ENCODE results near the gene ALDH3B1. TPM values are rescaled to one million over a fixed set of nuclear protein-coding genes. Genes with fewer than 3 reads are reported as not detected.

The ALDH3B1 gene
- total RNA-seq, 1 donor from 2014 or later, result 6.5 TPM

- no peak for DNase-seq (ENCODE audit: extremely low spot score, unreplicated experiment)
- no peak for TF ChIP-seq CTCF (IDR thresholded peaks at IDR 0.05)
- peaks cover 2% of the 10 kb centered on the region for H3K4me1 Mint-ChIP-seq (ENCODE audit: unreplicated experiment)
- H3K27me3 Mint-ChIP-seq (ENCODE audit: unreplicated experiment), result no peaks in the 10 kb centered on the region
- H3K27ac Mint-ChIP-seq (ENCODE audit: unreplicated experiment), result no peak overlapping the region
- H3K36me3 Mint-ChIP-seq (ENCODE audit: unreplicated experiment), result peaks cover 32% of the 10 kb centered on the region
- H3K9me3 Mint-ChIP-seq (ENCODE audit: unreplicated experiment), result no peaks in the 10 kb centered on the region
- no peak overlapping the region for H3K4me3 Mint-ChIP-seq (ENCODE audit: unreplicated experiment)
Observed at GRCh38 chr11:68077617-68078582, 67.8 kb downstream of the ALDH3B1 start.

Small RNA genes within 50 kb of the gene (microRNA-seq; reads per million reads assigned to microRNA genes)
- gene MIR4691 (ENCODE audit: unreplicated experiment) (not detected), gene MIR6753 (ENCODE audit: unreplicated experiment) (not detected), gene MIR7113 (ENCODE audit: unreplicated experiment) (not detected)

Other genes with a start within 250 kb of the ALDH3B1 start
- gene UNC93B1, start 6.2 kb upstream of the ALDH3B1 start, total RNA-seq, result 26.0 and 29.3 TPM in 2 replicates
- 134 and 143 TPM in 2 replicates for gene NDUFS8, start 20.4 kb downstream of the ALDH3B1 start, total RNA-seq
- gene TCIRG1, start 28.7 kb downstream of the ALDH3B1 start, total RNA-seq, result 53.0 and 54.2 TPM in 2 replicates
- 38.0 and 39.3 TPM in 2 replicates for gene CHKA, start 111.1 kb downstream of the ALDH3B1 start, total RNA-seq
- gene KMT5B, start 203.0 kb downstream of the ALDH3B1 start, total RNA-seq, result 59.4 and 59.8 TPM in 2 replicates

Measured in osteocyte (in vitro differentiated cells).